Measurements from ENCODE around the gene CYBC1.

- no peak for TF ChIP-seq POLR2AphosphoS5 (IDR thresholded peaks at IDR 0.05; ENCODE audit: borderline replicate concordance, low read depth, low read length)
- TF ChIP-seq EZH2 (IDR thresholded peaks at IDR 0.05) = no peak
- TF ChIP-seq FOXP2 (optimal IDR thresholded peaks at IDR 0.05; ENCODE audit: control extremely low read depth, extremely low read length, insufficient read depth) = no peak
Measured at GRCh38 chr17:82440991-82441627, 9.4 kb downstream of the CYBC1 start.

All from SK-N-MC (cell line).